CD4-positive, alpha-beta T cell (primary cell): Measurements from ENCODE around the gene GCNT2. TPM values are rescaled to one million over a fixed set of nuclear protein-coding genes. Genes with fewer than 3 reads are reported as not detected.
"Not testable (repeated sequence)": the region's sequence is repeated elsewhere in the genome, so short reads cannot be mapped to it uniquely, and the experiment has no call there.

Experiments used
- ATAC-seq: fragments of 200-7000 bp; cut with Tn5 transposase; one replicate; pipeline ENCODE4 v1.10.0; 2022; ENCODE audit warnings: mild to moderate bottlenecking; ENCODE audit not compliant: poor library complexity
- CTCF ChIA-PET: fragments of 350-600 bp; sonication (Branson Sonifier 250); formaldehyde crosslinking; loops from one replicate; lab custom pipeline; 2021; ENCODE audit warnings: antibody characterized with exemption, inconsistent platforms; lab: Charles Lee
- POLR2A ChIA-PET: fragments of 350-600 bp; sonication (Branson Sonifier 250); formaldehyde crosslinking; loops from one replicate; lab custom pipeline; 2021; ENCODE audit warnings: antibody characterized with exemption, inconsistent platforms; lab: Charles Lee
- DNase-seq, 14 experiments: peaks; one replicate each; pipeline ENCODE4 v3.0.0-alpha.2; 2013 to 2020; ENCODE audit warnings: mixed read lengths in 2 of 14
- H3K27ac ChIP-seq, 2 donors: one replicate each; pipeline versions ENCODE4 v1.5.1 to v1.7.0; 2013; ENCODE audit warnings: low read length in 2 of 2, low read depth in 1 of 2, mild to moderate bottlenecking in 1 of 2
- H3K27me3 ChIP-seq, 2 experiments: 1 replicate in 1 of 2; 2 replicates in 1 of 2; pipeline versions ENCODE4 v1.6.1 to v1.7.0; 2013; ENCODE audit warnings: low read length in 2 of 2, control low read depth in 1 of 2, mild to moderate bottlenecking in 1 of 2, moderate library complexity in 1 of 2; ENCODE audit not compliant: insufficient read depth in 2 of 2, control insufficient read depth in 1 of 2
- H3K36me3 ChIP-seq: one replicate; pipeline ENCODE4 v1.6.1; 2013; ENCODE audit warnings: low read length, control low read depth; ENCODE audit not compliant: insufficient read depth
- H3K4me1 ChIP-seq: one replicate; pipeline ENCODE4 v1.6.1; 2013; ENCODE audit warnings: low read length, control low read depth; ENCODE audit not compliant: insufficient read depth
- H3K4me3 ChIP-seq: one replicate; pipeline ENCODE4 v1.5.1; 2013; ENCODE audit warnings: mild to moderate bottlenecking, low read length, moderate library complexity
- H3K9me3 ChIP-seq, 2 experiments: 1 replicate in 1 of 2; 2 replicates in 1 of 2; pipeline versions ENCODE4 v1.6.1 to v1.7.0; 2013; ENCODE audit warnings: low read length in 2 of 2, mild to moderate bottlenecking in 2 of 2, control low read depth in 1 of 2, moderate library complexity in 1 of 2; ENCODE audit not compliant: control insufficient read depth in 1 of 2, insufficient read depth in 1 of 2
- H3K27ac Mint-ChIP-seq: one replicate; pipeline ENCODE4 v1.8.0; 2020; ENCODE audit warnings: mixed read lengths
- H3K27me3 Mint-ChIP-seq: one replicate; pipeline ENCODE4 v1.8.0; 2021; ENCODE audit warnings: mixed read lengths
- H3K36me3 Mint-ChIP-seq: one replicate; pipeline ENCODE4 v1.8.0; 2021; ENCODE audit warnings: low read depth, mixed read lengths
- H3K4me1 Mint-ChIP-seq: one replicate; pipeline ENCODE4 v1.8.0; 2021; ENCODE audit warnings: low read depth, mixed read lengths
- H3K4me3 Mint-ChIP-seq: one replicate; pipeline ENCODE4 v1.8.0; 2020; ENCODE audit warnings: mild to moderate bottlenecking, mixed read lengths
- H3K9me3 Mint-ChIP-seq: one replicate; pipeline ENCODE4 v1.8.0; 2020; ENCODE audit warnings: mixed read lengths
- CTCF ChIP-seq: fragments of 200-600 bp; IDR thresholded peaks from one replicate; pipeline ENCODE4 v1.8.0; 2022; ENCODE audit warnings: antibody characterized with exemption, mild to moderate bottlenecking
- intact Hi-C, 2 experiments: fragments of 100-400 bp; cut with DNase I in 1 of 2; cut with micrococcal nuclease in 1 of 2; formaldehyde crosslinking; loops; one replicate each; pipeline versions ENCODE4 v1.15.1 to v1.9.0; 2023 to 2025; cut with DNase I, micrococcal nuclease
- total RNA-seq, 174 experiments: library from RNA in 2 of 174; stranded (reverse) in 2 of 174; gene quantifications; one replicate each; pipeline ENCODE4 v1.2.3 and lab custom pipeline; 2021 to 2026

GCNT2 gene
- total RNA-seq, 2 experiments from 2014 or later = 1.5 to 1.8 TPM

- DNase-seq = peak in 3 of 14 experiments; percentile 17 to 59 (median 50)
- peak; percentile 41 for ATAC-seq
- Histone ChIP-seq H3K27me3 (peaks cover 5 to 6% of the 10 kb centered on the region in 2 experiments), H3K4me1 (peaks cover 5% of the 10 kb centered on the region), H3K9me3 (no peaks in the 10 kb centered on the region), H3K27ac (no peak overlapping the region), H3K4me3 (no peak overlapping the region), H3K36me3 (no peaks in the 10 kb centered on the region)
- TF ChIP-seq CTCF = no peak
- no peak overlapping the region for H3K4me3 Mint-ChIP-seq
- H3K9me3 Mint-ChIP-seq = no peaks in the 10 kb centered on the region
- H3K4me1 Mint-ChIP-seq = peaks cover 11% of the 10 kb centered on the region
- intact Hi-C loops = no loop called here
- ChIA-PET POLR2A (no interaction called here), CTCF (interaction anchor here (0.8 kb wide), 1 partner anchor 296 kb away, joined by 3 read pairs; no protein-coding TSS in a partner anchor)
- peaks cover 35% of the 10 kb centered on the region for H3K27me3 Mint-ChIP-seq
- no peaks in the 10 kb centered on the region for H3K36me3 Mint-ChIP-seq
- no peak overlapping the region for H3K27ac Mint-ChIP-seq
Measured at GRCh38 chr6:10655508-10656055, 134.4 kb downstream of the GCNT2 start.

- no peaks in the 10 kb centered on the region for H3K36me3 Mint-ChIP-seq
- peaks cover 11% of the 10 kb centered on the region for H3K4me1 Mint-ChIP-seq
- TF ChIP-seq CTCF = no peak
- H3K27me3 Mint-ChIP-seq = peaks cover 31% of the 10 kb centered on the region
- no peak for DNase-seq
- H3K27ac ChIP-seq = no peak overlapping the region
- no peaks in the 10 kb centered on the region for H3K36me3 ChIP-seq
- peaks cover 5% of the 10 kb centered on the region for H3K4me1 ChIP-seq
- H3K4me3 ChIP-seq = peak overlapping the region; percentile 41
- CTCF ChIA-PET = interaction anchor here (0.6 kb wide), 1 partner anchor 49 kb away, joined by 3 read pairs; no protein-coding TSS in a partner anchor
- H3K4me3 Mint-ChIP-seq = peak overlapping the region; percentile 71
- no peaks in the 10 kb centered on the region for H3K9me3 ChIP-seq
- ATAC-seq = no peak
- intact Hi-C loops = no loop called here
- peaks cover 0 to 2% of the 10 kb centered on the region in 2 experiments for H3K27me3 ChIP-seq
- H3K9me3 Mint-ChIP-seq = no peaks in the 10 kb centered on the region
- POLR2A ChIA-PET = no interaction called here
- no peak overlapping the region for H3K27ac Mint-ChIP-seq
Measured at GRCh38 chr6:10658910-10659698, 138.0 kb downstream of the GCNT2 start.

- H3K4me1 Mint-ChIP-seq = peaks cover 11% of the 10 kb centered on the region
- Histone ChIP-seq H3K27me3 (peaks cover 0 to 2% of the 10 kb centered on the region in 2 experiments), H3K4me3 (peak overlapping the region; percentile 41), H3K36me3 (no peaks in the 10 kb centered on the region), H3K27ac (no peak overlapping the region), H3K4me1 (peaks cover 5% of the 10 kb centered on the region), H3K9me3 (no peaks in the 10 kb centered on the region)
- H3K9me3 Mint-ChIP-seq = peaks cover 6% of the 10 kb centered on the region
- DNase-seq (peak in 2 of 14 experiments; percentile 14 to 15), ATAC-seq (no peak)
- no peak for TF ChIP-seq CTCF
- POLR2A ChIA-PET = interaction anchor here (0.6 to 1.1 kb wide), 3 partner anchors 35 to 150 kb away, joined by 3 read pairs; partner anchors contain the start of genes C6orf52 and PAK1IP1
- peak overlapping the region; percentile 73 for H3K4me3 Mint-ChIP-seq
- peaks cover 31% of the 10 kb centered on the region for H3K27me3 Mint-ChIP-seq
- H3K36me3 Mint-ChIP-seq = no peaks in the 10 kb centered on the region
- CTCF ChIA-PET = no interaction called here
- intact Hi-C loops = no loop called here
- H3K27ac Mint-ChIP-seq = no peak overlapping the region
Measured at GRCh38 chr6:10659699-10660348, 138.7 kb downstream of the GCNT2 start.

- H3K27ac Mint-ChIP-seq, H3K36me3 ChIP-seq, H3K27me3 ChIP-seq, DNase-seq, H3K9me3 Mint-ChIP-seq, H3K4me1 Mint-ChIP-seq, H3K27ac ChIP-seq, H3K9me3 ChIP-seq, H3K4me1 ChIP-seq, H3K36me3 Mint-ChIP-seq, CTCF ChIA-PET, H3K4me3 ChIP-seq, ATAC-seq, intact Hi-C loops: not testable (repeated sequence)
- POLR2A ChIA-PET = interaction anchor here (1.0 to 1.1 kb wide), 2 partner anchors 34 to 59 kb away, joined by 3 read pairs; partner anchors contain the start of genes C6orf52 and PAK1IP1
- H3K27me3 Mint-ChIP-seq = peaks cover 23% of the 10 kb centered on the region
- H3K4me3 Mint-ChIP-seq = peak overlapping the region; percentile 73
Measured at GRCh38 chr6:10660431-10661191, 139.5 kb downstream of the GCNT2 start.
